GM12892 (cell line): ENCODE data around the gene C8A.

ENCODE experiments used
- POLR2A ChIP-seq: IDR thresholded peaks from 2 replicates; pipeline ENCODE4 v1.6.1; 2011; ENCODE audit warnings: low read depth, low read length, control low read depth
- POLR2AphosphoS5 ChIP-seq: IDR thresholded peaks from 2 replicates; pipeline ENCODE4 v1.6.1; 2011; ENCODE audit warnings: low read depth, low read length, control low read depth
- TAF1 ChIP-seq: IDR thresholded peaks from 2 replicates; pipeline ENCODE4 v1.6.1; 2011; ENCODE audit warnings: low read depth, mild to moderate bottlenecking, control low read depth, low read length, borderline replicate concordance

DNA sequence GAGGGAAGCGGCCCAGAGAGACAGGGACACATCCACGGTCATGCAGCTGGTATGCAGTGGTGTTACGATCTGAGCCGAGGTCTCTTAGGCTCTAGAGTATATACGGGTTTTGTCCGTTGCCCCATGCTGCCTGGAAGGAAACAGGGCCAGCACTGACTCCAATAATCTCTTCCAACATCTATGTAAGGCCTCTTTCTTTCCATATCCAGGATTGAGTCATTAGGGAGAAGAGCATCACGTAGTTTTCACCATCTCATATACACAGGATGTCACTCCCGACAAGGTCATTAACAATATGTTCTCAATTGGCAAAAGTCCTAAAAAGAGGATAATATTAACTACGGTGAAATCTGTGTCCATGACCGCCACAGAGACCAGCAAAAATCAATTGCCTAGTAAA is 106.8 kb downstream of the C8A start:
- TF ChIP-seq TAF1 (no peak), POLR2A (no peak), POLR2AphosphoS5 (no peak)
